GM19328 (cell line): ENCODE results near the gene ZNF275.
"Not testable (repeated sequence)": the region's sequence is repeated elsewhere in the genome, so short reads cannot be mapped to it uniquely, and the experiment has no call there.

Experiments used
- ATAC-seq: cut with Tn5 transposase; IDR thresholded peaks from one replicate; pipeline ENCODE4 v1.9.1; 2021; ENCODE audit warnings: mild to moderate bottlenecking, moderate library complexity; ENCODE audit not compliant: unreplicated experiment

ZNF275 gene, protein sequence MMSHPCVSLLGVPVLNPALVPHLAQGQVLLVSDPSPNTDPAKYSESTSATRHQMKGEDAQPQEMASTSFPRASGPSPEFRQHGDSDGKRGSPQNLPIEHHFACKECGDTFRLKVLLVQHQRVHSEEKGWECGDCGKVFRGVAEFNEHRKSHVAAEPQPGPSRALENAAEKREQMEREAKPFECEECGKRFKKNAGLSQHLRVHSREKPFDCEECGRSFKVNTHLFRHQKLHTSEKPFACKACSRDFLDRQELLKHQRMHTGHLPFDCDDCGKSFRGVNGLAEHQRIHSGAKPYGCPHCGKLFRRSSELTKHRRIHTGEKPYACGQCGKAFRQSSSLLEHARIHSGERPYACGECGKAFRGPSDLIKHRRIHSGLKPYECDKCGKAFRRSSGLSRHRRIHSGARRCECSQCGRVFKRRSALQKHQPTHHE

DNA sequence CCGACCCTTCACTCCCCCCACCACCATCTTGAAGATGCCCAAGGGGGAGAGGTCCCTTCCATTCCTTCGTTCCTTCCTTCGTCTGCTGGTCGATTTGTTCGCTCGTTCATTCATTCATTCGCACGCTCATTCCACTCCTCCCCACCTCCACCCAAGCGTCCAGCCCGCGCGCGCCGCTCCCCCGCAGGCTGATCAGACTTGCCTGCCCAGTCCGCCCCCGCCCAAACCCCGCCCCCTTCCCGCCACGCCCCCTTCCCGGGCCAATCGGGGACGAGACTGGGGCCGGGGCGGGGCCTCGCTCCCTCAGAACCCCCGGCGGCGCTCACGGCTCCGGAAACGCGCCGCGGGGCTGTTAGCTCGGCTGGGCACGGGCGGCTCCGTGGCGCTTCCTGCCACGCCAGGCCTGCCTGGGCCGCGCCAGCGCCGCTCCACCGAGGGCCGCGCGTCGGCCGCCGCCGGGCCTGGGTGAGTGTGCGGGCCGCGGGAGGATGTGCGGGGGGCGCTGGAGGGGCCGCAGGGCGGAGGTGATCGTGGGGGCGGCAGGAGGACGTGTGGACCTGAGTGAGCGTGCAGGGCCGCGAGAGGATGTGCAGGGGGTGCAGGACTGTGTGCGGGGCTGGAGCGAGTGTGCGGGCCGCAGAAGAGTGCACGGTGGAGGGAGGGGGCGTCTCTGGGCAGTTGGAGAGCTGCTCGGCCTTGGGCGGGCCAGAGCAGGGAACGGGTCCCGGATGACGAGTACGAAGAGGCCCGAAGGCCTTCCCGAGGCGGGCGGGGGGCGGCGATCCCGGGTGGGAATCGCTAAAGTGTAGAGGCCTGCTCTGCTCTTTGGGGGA, at the start of gene ZNF275:
ZNF275 (plus strand) TSS at position 333 of the 833 bp plus-strand sequence. CDS start 2,527 bp downstream, outside the sequence.
- ATAC-seq, result peak; percentile 89

DNA sequence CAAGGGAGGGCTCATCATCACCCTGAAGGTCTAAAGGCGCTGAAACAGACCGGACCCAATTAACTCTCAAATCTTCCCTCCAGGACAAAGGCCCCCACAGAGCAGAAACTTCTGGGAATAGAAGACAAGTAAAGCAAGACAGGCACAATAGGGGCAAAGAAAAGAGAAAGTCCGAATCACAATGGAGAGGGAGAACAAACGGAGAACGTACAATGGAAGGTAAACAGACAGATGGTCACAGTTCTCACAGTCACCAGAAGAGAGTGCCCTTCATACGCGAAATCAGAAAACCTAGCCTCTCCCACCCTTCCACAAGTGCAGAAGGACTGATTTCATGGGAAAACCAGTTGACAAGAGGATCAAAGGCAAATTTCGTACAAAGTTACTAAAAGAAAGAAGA, 48.3 kb upstream of the ZNF275 start:
- ATAC-seq, result not testable (repeated sequence)

DNA sequence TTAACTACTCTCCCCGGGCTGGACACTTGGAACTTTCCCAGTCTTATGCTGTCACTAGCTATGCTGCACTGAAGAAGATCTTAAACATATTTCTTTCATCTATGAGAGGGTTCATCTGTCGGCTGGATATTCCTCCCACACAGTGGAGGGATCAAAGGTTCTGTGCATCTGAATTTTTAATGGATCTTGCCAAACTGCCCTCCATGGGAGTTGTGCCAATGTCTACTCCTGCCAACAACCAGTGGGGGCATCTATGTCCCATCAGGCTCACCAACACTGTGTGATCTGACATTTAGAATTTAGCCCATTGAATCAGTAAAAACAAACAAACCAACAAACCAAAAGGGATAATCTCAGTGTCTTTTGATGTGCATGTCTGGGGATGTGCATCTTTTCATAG, 45.1 kb upstream of the ZNF275 start:
- not testable (repeated sequence) for ATAC-seq

DNA sequence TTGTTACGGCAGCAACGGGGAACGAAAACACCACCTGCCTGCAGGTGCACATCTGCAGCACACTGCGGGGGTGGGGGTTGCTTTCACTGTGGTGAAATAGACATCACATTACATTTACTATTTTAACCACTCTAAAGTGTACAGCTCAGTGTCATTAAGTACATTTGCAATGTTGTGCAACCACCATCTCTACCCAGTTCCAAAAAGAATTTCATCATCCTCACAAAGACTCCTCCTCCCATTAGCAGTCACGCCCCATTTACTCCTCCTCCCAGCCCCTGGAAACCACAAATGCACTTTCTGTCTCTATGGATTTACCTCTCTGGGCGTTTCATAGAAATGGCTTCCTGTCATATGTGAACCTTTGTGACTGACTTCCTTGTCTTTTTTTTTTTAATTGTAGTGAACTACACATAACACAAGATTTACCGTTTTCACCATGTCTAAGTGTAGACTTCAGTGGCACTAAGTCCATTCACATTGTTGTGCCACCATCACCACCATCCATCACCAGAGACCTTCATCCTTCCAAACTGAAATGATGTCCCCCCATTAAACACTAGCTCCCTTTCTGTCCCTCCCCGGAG, 40.4 kb upstream of the ZNF275 start:
- not testable (repeated sequence) for ATAC-seq

DNA sequence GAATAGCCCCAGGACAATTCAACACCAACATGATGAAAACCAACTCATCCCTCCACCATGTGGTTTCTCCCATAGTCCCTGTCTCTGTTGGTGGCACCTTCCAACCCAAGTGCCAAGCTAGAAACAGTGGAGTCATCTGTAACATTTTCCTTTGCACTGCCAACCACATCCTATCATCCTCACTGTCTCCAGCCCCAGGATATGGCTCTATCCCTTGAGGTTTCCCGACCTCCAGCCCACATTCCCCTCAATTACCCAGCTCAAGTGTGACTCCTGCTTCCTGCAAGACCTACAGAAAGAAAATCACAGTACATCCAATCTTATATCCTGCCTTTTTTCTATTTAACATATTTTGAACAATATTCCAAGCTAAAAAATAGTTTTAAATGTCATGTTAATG, 36.6 kb upstream of the ZNF275 start:
- ATAC-seq, result no peak

DNA sequence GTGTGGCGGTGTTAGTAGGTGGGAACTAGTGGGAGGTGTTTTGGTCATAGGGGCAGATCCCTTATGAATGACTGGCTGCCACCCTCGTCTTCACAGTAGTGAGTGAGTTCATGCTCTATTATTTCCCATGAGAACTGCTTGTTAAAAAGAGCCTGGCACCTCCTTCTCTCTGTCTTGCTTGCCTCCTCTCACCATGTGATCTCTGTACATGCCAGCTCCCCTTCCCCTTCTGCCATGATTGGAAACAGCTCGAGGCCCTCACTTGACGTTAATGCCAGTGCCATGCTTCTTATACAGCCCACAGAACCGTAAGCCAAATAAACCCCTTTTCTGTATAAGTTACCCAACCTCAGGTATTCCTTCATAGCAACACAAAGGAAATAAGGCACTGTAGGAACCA, 34.1 kb upstream of the ZNF275 start:
- ATAC-seq, result no peak

DNA sequence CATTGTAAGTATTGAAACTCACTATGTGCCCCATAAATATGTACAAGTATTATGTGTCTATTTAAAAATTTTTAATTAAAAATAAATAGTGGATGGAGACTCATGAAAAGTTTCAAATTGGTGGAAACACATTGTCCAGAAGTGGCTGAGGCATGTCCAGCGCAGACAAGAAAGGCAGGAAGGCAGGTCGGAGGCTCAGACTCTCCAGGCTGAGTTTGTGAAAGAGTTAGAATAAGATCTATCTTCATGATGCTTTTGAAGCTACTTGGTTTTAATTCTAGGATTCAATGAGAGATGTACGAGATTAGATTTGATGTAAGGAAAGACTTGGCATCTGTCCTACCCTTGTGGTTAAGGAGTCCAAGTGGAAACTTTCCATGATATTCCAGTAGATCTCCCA, 32.2 kb upstream of the ZNF275 start:
- no peak for ATAC-seq

DNA sequence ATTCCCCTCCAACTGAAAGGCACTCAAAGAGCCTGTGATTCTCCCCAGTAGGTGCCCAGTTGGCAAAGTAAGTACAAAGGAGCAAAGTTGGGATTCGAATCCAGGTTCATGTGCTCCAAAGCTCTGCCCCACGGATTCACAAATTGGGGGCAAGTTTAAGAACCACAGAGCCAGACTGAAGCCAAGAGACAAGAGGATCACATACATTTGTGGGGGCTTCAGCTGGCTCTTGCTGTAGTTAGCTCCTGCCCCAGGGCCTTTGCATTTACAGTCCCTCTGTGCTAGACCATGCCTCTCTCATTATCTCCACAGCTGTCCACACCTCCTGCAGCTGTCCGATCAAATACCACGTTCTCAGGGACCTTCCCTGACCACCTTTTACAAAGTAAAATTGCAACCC, 31.2 kb upstream of the ZNF275 start:
- ATAC-seq, result no peak

DNA sequence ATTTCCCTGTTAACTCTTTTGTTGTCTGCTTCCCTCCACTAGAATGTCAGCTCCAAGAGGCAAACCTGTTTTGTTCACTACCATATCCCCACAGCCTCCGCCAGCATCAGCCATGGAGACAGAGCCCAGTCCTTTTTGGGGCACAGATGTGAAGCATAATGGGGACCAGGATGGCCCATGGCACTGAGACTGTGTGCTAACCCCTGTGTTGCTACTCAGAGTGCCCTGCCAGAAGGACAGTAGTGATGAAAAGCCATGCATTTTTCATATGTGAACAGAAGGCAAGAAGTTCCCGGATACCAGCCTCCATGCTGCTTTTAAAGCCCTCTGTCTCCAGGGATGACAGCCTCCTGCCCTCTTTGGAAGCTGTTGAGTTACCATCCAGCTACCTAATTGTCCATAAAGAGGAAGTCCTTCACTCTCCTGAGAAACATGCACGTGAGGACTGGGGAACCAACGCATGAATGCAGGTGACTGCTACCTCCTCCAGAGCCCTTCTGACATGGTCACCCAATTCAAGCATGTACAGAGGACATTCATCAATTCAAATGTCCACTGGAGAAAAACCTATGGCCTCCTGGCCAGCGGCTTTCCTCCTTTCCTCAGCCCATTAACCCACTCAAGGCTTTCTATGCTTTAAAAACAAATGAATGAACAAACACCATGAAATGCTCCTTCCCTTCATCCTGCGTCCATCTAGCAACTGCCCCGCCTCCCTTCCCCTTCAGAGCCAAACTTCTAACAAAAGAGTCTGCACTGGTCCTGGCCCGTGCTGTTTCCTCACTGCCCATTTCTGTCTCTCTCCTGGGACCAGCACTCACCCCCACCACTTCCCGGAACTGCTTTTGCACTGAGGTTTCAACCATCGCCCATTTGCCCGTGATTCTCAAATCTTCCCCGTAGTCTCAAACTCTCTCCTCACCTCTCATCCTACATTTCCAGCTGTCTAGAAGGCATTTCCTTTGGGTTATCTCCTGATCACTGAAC, 30.4 kb upstream of the ZNF275 start:
- ATAC-seq, result no peak

DNA sequence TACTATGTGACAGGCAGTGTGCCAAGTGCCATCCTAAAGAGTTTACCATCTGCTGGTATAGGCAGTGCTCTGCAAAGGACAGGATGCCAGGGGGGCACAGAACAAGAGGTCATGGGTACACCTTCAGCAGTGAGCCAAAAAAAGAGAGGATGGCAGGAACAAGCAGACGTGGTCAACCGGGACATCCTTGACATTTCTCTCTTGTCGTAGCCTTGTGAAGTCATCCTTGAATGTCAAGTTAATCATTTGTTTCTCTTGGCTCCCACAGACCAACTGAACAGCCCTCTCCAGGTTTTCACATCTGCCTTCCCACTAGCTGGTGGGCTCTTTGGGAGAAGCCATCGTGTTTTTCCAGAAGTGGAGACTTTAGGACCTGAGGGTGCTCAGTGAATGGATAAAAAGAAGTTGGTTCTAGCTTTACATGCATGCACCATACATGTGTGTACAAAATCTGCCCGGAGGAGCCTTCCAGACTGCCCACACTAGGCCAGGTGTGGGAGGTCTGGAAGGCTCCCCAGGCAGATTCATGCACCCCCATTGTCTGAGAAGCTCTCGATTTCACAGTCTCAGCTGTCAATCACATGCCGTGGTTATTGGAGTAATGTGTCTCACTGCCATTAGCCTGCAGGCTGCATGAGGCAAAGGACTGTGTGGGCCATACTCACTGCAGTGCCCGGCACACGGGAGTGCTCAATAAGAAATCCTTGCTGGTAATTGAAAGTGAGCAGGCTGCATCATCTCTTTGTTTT, 28.8 kb upstream of the ZNF275 start:
- ATAC-seq, result no peak

DNA sequence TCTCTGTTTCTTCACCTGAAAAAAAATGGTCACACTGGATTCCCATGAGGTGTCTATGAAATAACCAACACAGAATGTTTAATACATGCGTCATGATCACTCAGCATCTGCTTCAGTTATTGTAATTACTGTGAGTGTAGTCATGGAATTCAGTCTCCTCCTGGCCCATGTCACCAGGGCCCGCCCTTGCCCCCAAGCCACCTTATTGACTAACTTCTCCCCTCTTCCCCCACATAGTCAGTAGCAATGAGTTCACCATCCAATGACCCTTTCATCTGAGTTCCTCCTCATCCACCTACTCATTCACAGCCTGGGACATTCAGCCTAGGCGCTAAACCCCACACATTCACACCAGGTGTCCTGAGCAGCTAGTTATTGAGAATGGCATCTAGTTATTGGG, 28.0 kb upstream of the ZNF275 start:
- no peak for ATAC-seq

DNA sequence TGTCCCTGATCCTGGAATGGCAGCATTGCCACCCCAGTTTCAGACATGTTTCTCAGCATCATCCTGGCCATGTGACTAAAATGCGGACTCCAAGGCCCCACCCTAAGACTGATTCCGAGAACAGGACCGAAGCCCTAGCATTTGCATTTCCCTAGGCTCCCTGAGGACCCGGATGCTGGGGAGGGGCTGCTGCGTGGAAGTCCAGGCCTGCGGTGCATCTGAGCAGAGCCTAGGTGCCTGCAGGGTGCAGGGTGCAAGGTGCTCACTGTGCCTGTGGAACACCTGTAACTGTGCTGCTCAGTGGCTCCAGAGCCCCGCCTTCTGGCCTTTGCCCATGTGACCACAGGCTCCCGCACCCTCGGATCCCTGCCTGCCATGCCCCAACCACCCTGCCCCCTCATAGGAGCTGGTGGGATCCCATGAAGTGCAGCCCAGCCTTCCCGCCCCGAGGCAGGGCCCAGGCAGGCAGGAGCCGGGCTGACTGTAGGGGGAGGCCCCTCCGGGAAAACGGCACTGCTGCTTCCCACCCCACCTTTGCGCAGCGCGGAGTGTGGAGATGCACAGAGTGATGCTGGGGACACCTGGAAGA, 27.3 kb upstream of the ZNF275 start:
- ATAC-seq, result no peak

DNA sequence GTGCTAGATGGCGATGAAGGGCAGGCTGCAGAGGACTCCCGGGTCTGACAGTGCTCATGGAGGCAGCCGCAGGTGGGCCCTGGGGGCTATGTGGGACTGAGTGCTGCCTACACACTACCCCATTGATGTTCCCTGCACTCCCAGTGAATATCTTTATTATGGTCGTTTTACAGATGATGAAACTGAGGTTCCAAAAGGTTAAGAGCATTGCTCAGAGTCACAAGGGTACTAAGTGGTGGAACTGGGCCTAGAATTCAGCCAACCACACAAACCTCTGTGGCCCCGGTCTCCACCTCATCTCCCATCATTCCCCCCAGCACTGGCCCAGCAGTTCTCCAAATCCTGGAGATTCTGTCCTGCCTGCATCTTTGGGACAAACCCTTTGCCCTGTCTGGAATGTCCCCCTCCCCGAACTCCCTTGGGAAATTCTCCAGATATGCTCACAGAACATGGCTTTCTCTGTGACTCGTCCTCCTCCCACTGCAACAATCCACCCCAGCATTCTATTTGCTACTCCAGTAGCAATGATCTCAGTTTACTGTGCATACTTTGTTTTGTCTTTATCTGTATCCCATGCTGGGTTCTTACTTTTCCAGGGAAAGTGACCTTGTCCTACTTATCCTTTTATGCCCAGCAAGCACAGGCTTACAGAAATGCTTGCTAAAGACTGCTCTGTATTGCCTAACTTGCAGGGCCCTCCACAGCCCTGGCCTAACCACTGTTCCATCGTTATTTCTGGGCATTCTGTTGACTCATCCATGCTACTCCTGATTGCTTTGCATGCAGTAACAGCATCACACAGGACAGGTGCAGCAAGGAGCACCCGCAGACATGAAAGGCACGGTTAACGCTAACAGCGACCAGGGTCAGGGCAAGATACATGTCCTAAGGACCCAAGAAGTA, 26.4 kb upstream of the ZNF275 start:
- ATAC-seq, result no peak

DNA sequence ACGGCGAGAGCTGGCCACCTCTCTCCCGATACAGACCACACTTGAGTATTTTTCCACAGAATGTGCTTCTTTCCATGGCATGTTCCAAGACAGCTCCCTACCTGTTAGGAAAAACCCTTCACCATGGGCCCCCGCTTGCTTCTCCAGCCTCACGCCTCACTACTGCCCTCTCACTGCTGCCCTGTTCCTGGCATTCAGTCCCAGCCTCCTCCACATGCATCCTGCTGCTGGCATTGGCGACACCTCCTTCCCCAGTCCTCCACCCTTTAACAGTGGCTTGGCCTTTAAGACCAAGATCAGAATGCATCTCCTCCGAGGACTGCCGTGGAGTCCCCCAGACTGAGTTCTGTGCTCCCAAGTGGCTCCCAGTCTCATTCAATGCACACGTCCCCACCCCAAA, 23.1 kb upstream of the ZNF275 start:
- no peak for ATAC-seq

DNA sequence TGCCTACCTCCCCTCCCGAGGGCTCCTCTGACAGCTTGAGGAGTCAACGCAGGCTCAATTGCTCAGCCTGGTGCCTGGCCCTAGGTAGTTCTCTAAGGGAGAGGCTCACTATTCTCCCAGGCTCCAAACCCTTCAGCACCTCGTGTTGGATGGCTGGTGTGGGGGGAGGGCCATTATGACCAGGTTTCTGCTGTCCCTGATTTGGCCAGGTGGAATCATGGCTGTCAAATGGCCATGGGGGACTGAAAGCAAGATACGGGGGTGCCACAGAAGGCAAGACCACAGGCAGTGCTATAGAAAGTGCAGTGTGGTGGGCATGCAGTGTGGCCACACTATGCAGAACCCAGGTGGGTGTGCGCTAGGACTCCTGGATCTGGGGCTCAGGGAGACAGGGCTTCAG, 21.9 kb upstream of the ZNF275 start:
- ATAC-seq, result no peak

DNA sequence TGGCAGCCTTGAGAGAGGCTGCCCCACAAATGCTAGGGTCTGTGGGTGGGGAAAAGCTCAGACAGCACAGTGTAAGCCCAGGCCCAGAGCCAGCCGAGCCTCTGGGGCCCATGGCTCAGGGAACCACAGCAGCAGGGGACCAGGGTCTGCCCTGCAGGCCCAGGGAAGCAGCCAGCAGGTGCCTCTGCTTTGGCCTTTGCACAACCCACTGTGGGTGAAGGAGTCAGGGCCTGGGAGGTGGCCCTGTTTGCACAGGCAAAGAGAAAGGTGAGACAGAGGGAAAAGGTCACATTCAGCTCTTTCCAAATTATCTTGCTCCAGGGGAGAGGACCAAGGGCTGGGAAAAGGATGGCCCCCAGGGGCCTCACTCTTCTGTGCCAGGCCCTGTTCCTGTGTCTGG, 21.1 kb upstream of the ZNF275 start:
- no peak for ATAC-seq

DNA sequence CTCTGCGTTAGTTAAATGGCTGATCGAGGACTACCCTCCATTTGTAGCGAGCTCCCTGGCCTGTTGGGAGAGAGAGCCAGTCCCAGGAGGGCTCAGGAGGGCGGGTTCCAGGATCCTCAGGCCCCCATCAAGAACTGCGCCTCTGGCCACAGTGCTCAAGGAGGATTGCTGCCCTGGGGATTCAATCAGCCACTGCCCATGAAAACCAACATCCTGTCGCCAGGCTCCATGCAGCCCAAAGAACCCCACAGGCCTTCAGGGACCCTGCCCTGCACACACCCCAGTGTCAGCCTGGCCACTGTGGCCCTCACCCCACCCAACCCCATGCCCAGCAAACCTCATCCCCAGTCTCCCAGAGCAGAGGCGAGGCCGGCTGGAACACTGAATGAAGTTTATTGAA, 16.6 kb upstream of the ZNF275 start:
- ATAC-seq, result no peak

DNA sequence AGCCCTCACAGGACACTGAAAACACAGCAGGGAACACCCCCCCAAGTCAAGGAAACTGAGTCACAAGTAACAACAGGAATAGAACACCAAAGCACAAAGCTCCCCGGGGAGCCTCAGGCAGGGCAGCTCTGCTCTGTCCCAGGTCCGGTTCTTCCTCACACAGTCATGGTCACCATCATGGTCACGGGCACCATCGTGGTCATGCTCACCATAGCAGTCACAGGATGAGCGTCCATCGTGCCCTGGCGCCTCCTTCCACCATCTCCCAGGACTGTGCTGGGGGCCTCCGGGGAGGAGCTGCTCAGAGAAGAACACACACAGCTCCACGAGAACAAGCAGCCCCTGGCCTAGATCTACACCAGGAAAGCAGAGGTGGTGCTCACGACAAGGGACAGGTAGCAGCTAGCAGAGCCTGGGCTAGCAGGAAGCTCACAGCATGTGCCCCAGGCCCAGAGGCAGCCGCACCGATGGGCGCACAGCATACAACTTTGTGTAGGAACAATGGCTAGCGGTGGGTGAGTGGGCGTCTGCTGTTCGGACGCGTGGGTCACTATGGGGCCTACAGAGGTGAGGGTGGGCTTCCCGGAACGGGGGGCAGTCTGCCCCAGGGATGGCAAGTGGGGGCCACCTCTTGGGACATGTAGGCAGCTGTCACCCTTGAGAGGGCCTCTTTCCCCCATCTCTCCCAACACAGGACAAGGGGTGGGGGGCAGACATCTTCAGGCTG, 15.8 kb upstream of the ZNF275 start:
- ATAC-seq, result no peak
